ENCODE data around the gene SLC7A4. TPM values are rescaled to one million over a fixed set of nuclear protein-coding genes. Genes with fewer than 3 reads are reported as not detected.
"Not testable (repeated sequence)": the region's sequence is repeated elsewhere in the genome, so short reads cannot be mapped to it uniquely, and the experiment has no call there.

SLC7A4 gene
- polyA plus RNA-seq, 4 donors, result 0.27 to 40.2 (median 2.3) TPM; not detected in 1

DNA sequence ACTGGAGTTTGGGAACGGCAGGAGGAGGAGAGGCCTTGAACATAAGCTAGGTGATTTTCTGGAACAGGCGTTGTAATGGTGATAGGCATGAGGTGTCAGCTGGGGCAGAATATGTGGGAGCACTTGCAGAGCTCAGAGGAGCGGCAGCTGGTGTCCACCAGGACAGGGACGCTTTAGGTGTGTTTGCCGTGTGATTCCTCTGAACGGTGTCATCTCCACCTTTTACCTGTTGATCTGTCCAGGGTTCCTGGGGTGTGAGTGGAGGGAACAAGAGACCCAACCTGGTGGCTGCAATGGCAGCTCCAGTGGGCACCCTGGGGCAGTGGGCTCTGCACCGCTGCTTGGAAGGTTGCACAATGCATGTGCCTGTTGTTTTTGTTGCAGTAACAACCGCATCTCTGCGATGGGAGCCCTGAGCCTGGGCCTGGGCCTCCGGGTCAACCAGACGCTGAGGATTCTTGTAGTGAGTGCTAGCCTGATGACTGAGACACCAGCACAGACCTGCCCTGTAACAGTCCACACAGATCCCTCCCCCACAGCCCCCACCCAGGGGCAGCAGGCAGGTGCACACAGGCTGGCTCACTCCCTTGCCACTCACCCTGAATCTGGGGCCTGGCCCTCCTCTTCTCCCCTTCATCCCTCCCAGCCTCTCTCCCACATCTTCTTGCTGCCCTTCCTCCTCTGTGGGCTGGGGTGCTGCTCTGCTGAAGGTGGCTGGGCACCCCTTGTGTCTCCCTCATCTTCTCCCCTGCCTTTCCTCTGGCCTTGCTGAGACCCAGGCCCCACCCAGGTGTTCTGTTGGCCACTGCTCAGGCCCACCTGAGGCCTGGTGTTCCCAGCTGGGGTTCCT, 22.6 kb upstream of the SLC7A4 start:
- DNase-seq (no peak), FAIRE-seq (no peak)
- Histone ChIP-seq H3K36me3 (ENCODE audit: control insufficient read depth in 3 of 3, insufficient read depth in 2 of 3, low read depth in 1 of 3, low read length in 3 of 3) (no peaks in the 10 kb centered on the region), H3K27ac (ENCODE audit: low read depth in 1 of 3, low read length in 2 of 3) (no peak overlapping the region), H3K4me1 (ENCODE audit: control insufficient read depth in 3 of 3, insufficient read depth in 2 of 3, low read depth in 1 of 3, low read length in 2 of 3) (no peaks in the 10 kb centered on the region), H3K4me3 (ENCODE audit: low read depth in 1 of 3, low read length in 3 of 3) (no peak overlapping the region), H3K9me3 (ENCODE audit: control insufficient read depth in 2 of 2, insufficient read depth in 1 of 2, low read depth in 1 of 2, low read length in 1 of 2) (no peaks in the 10 kb centered on the region), H3K27me3 (ENCODE audit: control insufficient read depth in 3 of 3, insufficient read depth in 3 of 3, low read length in 3 of 3) (peaks cover 0 to 8% (median 0%) of the 10 kb centered on the region in 3 donors)
- 88 to 92% (median 89%) methylated on average over 10 to 11 of the region's 11 CpGs for WGBS, 3 donors

DNA sequence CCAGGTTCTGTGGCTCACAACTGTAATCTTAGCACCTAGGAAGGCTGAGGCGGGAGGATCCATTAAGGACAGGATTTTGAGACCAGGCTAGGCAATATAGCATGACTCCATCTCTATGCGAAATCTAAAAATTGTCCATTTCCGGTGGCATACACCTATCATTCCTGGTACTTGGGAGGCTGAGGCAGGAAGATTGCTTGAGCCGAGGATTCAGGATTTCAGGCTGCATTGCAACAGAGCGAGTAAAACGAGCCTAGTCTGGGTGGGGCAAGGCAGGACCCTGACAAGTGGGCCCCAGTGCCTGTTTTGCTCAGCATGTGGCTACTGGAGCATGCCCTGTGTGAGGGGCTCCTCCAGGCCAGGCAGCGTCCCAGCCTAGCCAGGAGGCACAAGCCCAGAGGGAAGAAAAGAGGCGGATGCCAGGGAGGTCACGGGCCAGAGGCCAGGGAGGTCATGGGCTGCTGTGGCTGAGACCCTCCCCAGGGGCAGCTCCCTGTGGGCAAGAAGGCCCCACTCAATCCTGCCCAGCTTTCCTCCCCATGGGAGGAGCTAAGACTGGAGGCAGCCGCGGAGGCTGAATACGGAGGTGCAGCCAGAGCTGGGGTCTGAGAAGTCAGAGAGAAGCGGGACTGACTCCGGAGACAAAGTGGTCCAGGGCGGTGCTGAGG, 21.8 kb upstream of the SLC7A4 start:
- H3K36me3 ChIP-seq (ENCODE audit: control insufficient read depth in 3 of 3, insufficient read depth in 2 of 3, low read depth in 1 of 3, low read length in 3 of 3), result no peaks in the 10 kb centered on the region
- no peaks in the 10 kb centered on the region for H3K4me1 ChIP-seq (ENCODE audit: control insufficient read depth in 3 of 3, insufficient read depth in 2 of 3, low read depth in 1 of 3, low read length in 2 of 3)
- H3K27ac ChIP-seq (ENCODE audit: low read depth in 1 of 3, low read length in 2 of 3), result no peak overlapping the region
- no peak overlapping the region for H3K4me3 ChIP-seq (ENCODE audit: low read depth in 1 of 3, low read length in 3 of 3)
- 90 to 94% (median 91%) methylated on average over 15 of the region's 15 CpGs for WGBS, 3 donors
- DNase-seq (no peak), FAIRE-seq (no peak)
- H3K27me3 ChIP-seq (ENCODE audit: control insufficient read depth in 3 of 3, insufficient read depth in 3 of 3, low read length in 3 of 3), result peaks cover 0 to 8% (median 0%) of the 10 kb centered on the region in 3 donors
- no peaks in the 10 kb centered on the region for H3K9me3 ChIP-seq (ENCODE audit: control insufficient read depth in 2 of 2, insufficient read depth in 1 of 2, low read depth in 1 of 2, low read length in 1 of 2)

DNA sequence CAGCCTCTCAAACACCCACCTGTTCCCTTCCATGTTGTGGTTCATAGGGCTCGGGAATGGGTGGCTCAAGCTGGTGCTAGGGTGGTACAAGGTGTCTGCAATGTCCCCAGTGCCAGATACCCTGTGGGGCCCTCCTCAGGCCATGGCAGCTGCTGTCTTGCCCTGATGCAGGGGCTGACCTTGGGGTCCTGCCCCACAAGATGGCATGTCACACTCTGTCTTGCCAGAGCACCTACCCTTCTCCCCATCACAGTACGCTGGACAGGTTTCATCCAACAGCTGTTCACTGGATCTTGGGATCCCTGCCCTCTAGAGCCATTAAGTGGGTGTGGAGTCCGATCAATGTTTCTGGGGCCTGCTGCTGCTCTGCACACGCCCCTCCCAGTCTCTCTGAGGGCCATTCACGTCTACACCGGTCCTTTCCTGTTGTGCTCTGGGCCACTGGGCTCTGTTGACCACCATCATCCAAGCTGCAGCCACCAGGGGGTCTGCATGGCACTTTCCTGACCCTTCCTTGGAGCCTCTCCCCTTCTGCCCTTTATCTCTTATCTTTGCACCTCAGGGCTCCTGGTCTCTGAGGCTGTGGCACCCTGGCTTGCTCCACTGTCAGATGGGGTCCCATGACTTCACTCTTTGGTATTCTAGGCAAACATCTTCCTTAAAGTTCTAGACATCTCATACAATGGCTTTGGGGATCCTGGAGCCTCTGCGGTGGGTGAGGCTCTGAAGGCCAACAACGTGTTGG, 20.5 kb upstream of the SLC7A4 start:
- Histone ChIP-seq H3K27ac (ENCODE audit: low read depth in 1 of 3, low read length in 2 of 3) (no peak overlapping the region), H3K36me3 (ENCODE audit: control insufficient read depth in 3 of 3, insufficient read depth in 2 of 3, low read depth in 1 of 3, low read length in 3 of 3) (no peaks in the 10 kb centered on the region), H3K27me3 (ENCODE audit: control insufficient read depth in 3 of 3, insufficient read depth in 3 of 3, low read length in 3 of 3) (peaks cover 0 to 8% (median 0%) of the 10 kb centered on the region in 3 donors), H3K4me1 (ENCODE audit: control insufficient read depth in 3 of 3, insufficient read depth in 2 of 3, low read depth in 1 of 3, low read length in 2 of 3) (no peaks in the 10 kb centered on the region), H3K9me3 (ENCODE audit: control insufficient read depth in 2 of 2, insufficient read depth in 1 of 2, low read depth in 1 of 2, low read length in 1 of 2) (no peaks in the 10 kb centered on the region), H3K4me3 (ENCODE audit: low read depth in 1 of 3, low read length in 3 of 3) (no peak overlapping the region)
- DNase-seq (peak in 1 of 2 donors; percentile 41), FAIRE-seq (no peak)
- 40 to 63% (median 50%) methylated on average over 8 of the region's 8 CpGs for WGBS, 3 donors

DNA sequence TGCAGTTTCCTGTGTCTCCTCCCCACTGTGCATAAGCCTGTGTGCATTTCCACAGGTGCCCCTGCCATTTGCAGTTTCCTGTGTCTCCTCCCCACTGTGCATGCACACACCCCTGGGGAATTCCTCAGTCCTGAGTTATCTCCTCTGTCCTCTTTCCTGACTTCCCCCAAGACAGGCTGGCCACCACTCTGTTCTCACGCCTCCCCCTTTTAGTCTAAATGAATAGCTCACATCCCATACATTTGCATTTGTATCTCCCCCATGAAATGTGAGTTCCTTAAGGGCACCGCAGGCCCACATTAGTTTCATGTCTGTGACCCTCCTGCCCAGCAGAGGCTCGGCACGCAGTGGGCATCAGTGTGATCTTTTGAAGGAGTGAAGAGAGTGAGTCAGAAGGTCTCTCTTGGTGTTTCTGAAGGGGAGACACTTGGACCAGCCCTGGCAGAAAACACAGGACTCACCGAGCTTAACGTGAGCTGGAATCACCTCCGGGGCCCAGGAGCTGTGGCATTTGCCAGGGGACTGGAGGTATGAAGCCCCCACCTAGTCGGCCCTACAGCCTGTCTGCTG, 19.6 kb upstream of the SLC7A4 start:
- no peaks in the 10 kb centered on the region for H3K36me3 ChIP-seq (ENCODE audit: control insufficient read depth in 3 of 3, insufficient read depth in 2 of 3, low read depth in 1 of 3, low read length in 3 of 3)
- FAIRE-seq (no peak), DNase-seq (no peak)
- no peak overlapping the region for H3K27ac ChIP-seq (ENCODE audit: low read depth in 1 of 3, low read length in 2 of 3)
- no peak overlapping the region for H3K4me3 ChIP-seq (ENCODE audit: low read depth in 1 of 3, low read length in 3 of 3)
- H3K27me3 ChIP-seq (ENCODE audit: control insufficient read depth in 3 of 3, insufficient read depth in 3 of 3, low read length in 3 of 3), result peaks cover 0 to 5% (median 0%) of the 10 kb centered on the region in 3 donors
- no peaks in the 10 kb centered on the region for H3K4me1 ChIP-seq (ENCODE audit: control insufficient read depth in 3 of 3, insufficient read depth in 2 of 3, low read depth in 1 of 3, low read length in 2 of 3)
- no peaks in the 10 kb centered on the region for H3K9me3 ChIP-seq (ENCODE audit: control insufficient read depth in 2 of 2, insufficient read depth in 1 of 2, low read depth in 1 of 2, low read length in 1 of 2)
- WGBS, 3 donors, result 67 to 80% (median 79%) methylated on average over 8 of the region's 8 CpGs

DNA sequence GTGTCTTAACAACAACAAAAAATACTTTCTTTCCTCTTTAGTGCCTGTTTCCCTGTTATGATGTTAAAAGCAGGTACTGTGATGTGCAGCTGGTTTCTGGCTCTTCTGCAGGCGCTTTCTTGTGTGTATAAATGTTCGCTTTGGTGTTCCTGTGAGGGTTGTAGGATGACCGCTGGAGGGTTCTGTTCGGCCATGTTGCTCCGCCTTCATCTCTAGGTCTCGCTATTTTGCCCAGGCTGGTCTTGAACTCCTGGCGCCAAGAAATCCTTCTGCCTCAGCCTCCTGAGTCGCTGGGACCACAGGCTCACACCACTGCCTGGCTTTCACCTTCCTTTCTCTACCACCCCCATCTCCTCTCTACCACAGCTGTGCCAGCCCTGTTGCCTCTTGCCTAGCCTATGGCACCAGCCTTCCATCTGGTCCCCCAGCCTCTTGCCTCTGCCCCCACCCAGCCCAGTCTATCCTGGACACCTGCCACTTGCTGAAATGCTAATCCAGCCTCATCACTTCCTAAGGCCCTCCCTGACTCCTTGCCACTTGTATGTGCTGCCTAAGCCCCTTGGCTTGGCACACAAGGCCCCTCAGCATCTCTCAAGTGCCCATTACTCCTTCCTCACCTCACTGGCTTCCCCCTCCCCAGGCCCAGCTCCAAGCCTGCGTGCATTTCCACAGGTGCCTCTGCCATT, 18.9 kb upstream of the SLC7A4 start:
- no peaks in the 10 kb centered on the region for H3K4me1 ChIP-seq (ENCODE audit: control insufficient read depth in 3 of 3, insufficient read depth in 2 of 3, low read depth in 1 of 3, low read length in 2 of 3)
- DNase-seq, result no peak
- H3K27ac ChIP-seq (ENCODE audit: low read depth in 1 of 3, low read length in 2 of 3), result no peak overlapping the region
- WGBS, 3 donors, result 77 to 91% (median 87%) methylated on average over 9 of the region's 9 CpGs
- H3K4me3 ChIP-seq (ENCODE audit: low read depth in 1 of 3, low read length in 3 of 3), result no peak overlapping the region
- H3K36me3 ChIP-seq (ENCODE audit: control insufficient read depth in 3 of 3, insufficient read depth in 2 of 3, low read depth in 1 of 3, low read length in 3 of 3), result no peaks in the 10 kb centered on the region
- H3K27me3 ChIP-seq (ENCODE audit: control insufficient read depth in 3 of 3, insufficient read depth in 3 of 3, low read length in 3 of 3), result peaks cover 0 to 3% (median 0%) of the 10 kb centered on the region in 3 donors
- no peak for FAIRE-seq
- H3K9me3 ChIP-seq (ENCODE audit: control insufficient read depth in 2 of 2, insufficient read depth in 1 of 2, low read depth in 1 of 2, low read length in 1 of 2), result no peaks in the 10 kb centered on the region

DNA sequence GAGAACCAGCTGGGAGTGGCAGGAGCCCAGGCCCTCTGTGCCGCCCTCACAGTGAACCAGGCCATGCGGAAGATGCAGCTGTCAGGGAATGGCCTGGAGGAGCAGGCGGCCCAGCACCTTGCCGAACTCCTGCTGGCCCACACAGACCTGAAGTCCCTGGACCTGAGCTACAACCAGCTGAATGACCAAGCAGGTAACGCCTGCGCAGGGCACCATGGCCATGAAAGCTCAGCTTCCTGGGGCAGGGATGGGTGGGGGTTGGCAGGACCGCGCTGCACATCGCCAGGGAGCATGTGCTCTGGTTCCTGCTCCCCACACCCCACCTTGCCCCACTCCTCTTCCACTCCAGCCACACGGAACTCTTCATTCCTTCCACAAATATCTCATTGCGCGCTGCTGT, 16.6 kb upstream of the SLC7A4 start:
- not testable (repeated sequence) for H3K4me3 ChIP-seq (ENCODE audit: low read depth in 1 of 3, low read length in 3 of 3); FAIRE-seq

DNA sequence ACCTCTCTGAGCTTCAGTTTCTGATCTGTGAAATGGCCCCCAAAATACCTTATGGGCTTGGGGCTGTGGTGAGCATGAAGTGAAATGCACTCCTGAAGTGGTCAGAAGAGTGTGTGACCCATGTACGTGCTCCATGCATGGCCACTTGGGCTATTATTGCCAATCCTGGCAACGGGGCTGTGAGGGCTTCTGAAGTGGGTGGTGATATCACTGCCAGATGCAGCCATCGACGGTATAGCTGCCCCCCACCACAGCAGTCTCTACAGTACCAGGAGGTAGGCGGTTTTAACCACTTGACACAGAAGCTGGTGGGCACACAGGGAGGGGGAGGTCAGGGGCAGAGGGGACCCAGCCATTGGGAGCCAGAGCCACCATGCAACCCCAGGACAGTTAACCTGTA, 16.1 kb upstream of the SLC7A4 start:
- WGBS, 3 donors, result 70 to 78% (median 76%) methylated on average over 5 of the region's 5 CpGs
- H3K27me3 ChIP-seq (ENCODE audit: control insufficient read depth in 3 of 3, insufficient read depth in 3 of 3, low read length in 3 of 3), result peaks cover 0 to 17% (median 0%) of the 10 kb centered on the region in 3 donors
- H3K4me3 ChIP-seq (ENCODE audit: low read depth in 1 of 3, low read length in 3 of 3); H3K36me3 ChIP-seq (ENCODE audit: control insufficient read depth in 3 of 3, insufficient read depth in 2 of 3, low read depth in 1 of 3, low read length in 3 of 3); H3K27ac ChIP-seq (ENCODE audit: low read depth in 1 of 3, low read length in 2 of 3); DNase-seq; H3K9me3 ChIP-seq (ENCODE audit: control insufficient read depth in 2 of 2, insufficient read depth in 1 of 2, low read depth in 1 of 2, low read length in 1 of 2); FAIRE-seq: not testable (repeated sequence)
- peaks cover 0 to 22% (median 2%) of the 10 kb centered on the region in 3 donors for H3K4me1 ChIP-seq (ENCODE audit: control insufficient read depth in 3 of 3, insufficient read depth in 2 of 3, low read depth in 1 of 3, low read length in 2 of 3)

More for the DNA sequence above, 16.6 kb upstream of the SLC7A4 start:
- not testable (repeated sequence) for H3K36me3 ChIP-seq (ENCODE audit: control insufficient read depth in 3 of 3, insufficient read depth in 2 of 3, low read depth in 1 of 3, low read length in 3 of 3); DNase-seq; H3K9me3 ChIP-seq (ENCODE audit: control insufficient read depth in 2 of 2, insufficient read depth in 1 of 2, low read depth in 1 of 2, low read length in 1 of 2); H3K27ac ChIP-seq (ENCODE audit: low read depth in 1 of 3, low read length in 2 of 3)
- WGBS, 3 donors, result 94 to 100% (median 94%) methylated on average over 2 to 8 of the region's 12 CpGs
- Histone ChIP-seq H3K27me3 (ENCODE audit: control insufficient read depth in 3 of 3, insufficient read depth in 3 of 3, low read length in 3 of 3) (peaks cover 0 to 17% (median 0%) of the 10 kb centered on the region in 3 donors), H3K4me1 (ENCODE audit: control insufficient read depth in 3 of 3, insufficient read depth in 2 of 3, low read depth in 1 of 3, low read length in 2 of 3) (peaks cover 0 to 17% (median 2%) of the 10 kb centered on the region in 3 donors)

All from small intestine (tissue), 7 donors.